Measurements from ENCODE around the gene CCSER1. TPM values are rescaled to one million over a fixed set of nuclear protein-coding genes. Genes with fewer than 3 reads are reported as not detected.

CCSER1 gene
- polyA plus RNA-seq, 3 donors = 0.09 to 0.75 (median 0.13) TPM

GRCh38 chr4:90425893-90426292 lies 298.7 kb downstream of the CCSER1 start:
- H3K27me3 ChIP-seq (ENCODE audit: control insufficient read depth in 2 of 2, insufficient read depth in 2 of 2, low read length in 2 of 2) = no peaks in the 10 kb centered on the region
- no peaks in the 10 kb centered on the region for H3K9me3 ChIP-seq (replicated peaks in 1 of 2; ENCODE audit: control insufficient read depth in 1 of 2, insufficient read depth in 1 of 2, low read length in 2 of 2)
- H3K27ac ChIP-seq (ENCODE audit: low read depth in 1 of 2, low read length in 2 of 2) = no peak overlapping the region
- no peaks in the 10 kb centered on the region for H3K36me3 ChIP-seq (replicated peaks in 1 of 2; ENCODE audit: control insufficient read depth in 1 of 2, insufficient read depth in 2 of 2, low read length in 2 of 2)
- no peak for TF ChIP-seq CTCF (IDR thresholded peaks at IDR 0.05)
- H4K20me1 ChIP-seq (ENCODE audit: insufficient read depth, low read length) = no peaks in the 10 kb centered on the region
- Mint-ChIP-seq H3K27me3 (ENCODE audit: low read depth in 3 of 3) (no peaks in the 10 kb centered on the region), H3K4me3 (no peak overlapping the region), H3K4me1 (no peaks in the 10 kb centered on the region), H3K9me3 (peaks cover 0 to 5% (median 0%) of the 10 kb centered on the region in 7 donors), H3K27ac (no peak overlapping the region), H3K36me3 (no peaks in the 10 kb centered on the region)
- no peak overlapping the region for H3K4me2 ChIP-seq (replicated peaks; ENCODE audit: extremely low read depth, low read length, poor library complexity, severe bottlenecking)
- 91% methylated on average over 4 of the region's 5 CpGs for WGBS (ENCODE audit: insufficient coverage)
- no peaks in the 10 kb centered on the region for H3K79me2 ChIP-seq (ENCODE audit: insufficient read depth, low read length)
- H2AFZ ChIP-seq (ENCODE audit: insufficient read depth, low read depth, low read length, poor library complexity, severe bottlenecking) = no peak overlapping the region
- H3K9ac ChIP-seq (ENCODE audit: insufficient read depth, low read length, poor library complexity, severe bottlenecking) = no peak overlapping the region
- H3K4me3 ChIP-seq (replicated peaks in 1 of 3; ENCODE audit: low read depth in 2 of 3, low read length in 3 of 3) = no peak overlapping the region
- no peak for DNase-seq
- intact Hi-C loops (cut with micrococcal nuclease) = no loop called here
- no peaks in the 10 kb centered on the region for H3K4me1 ChIP-seq (ENCODE audit: control insufficient read depth in 1 of 2, insufficient read depth in 2 of 2, low read length in 2 of 2)

- no peaks in the 10 kb centered on the region for H3K27me3 Mint-ChIP-seq (ENCODE audit: low read depth in 3 of 3)
- H3K4me3 Mint-ChIP-seq = no peak overlapping the region
- Histone ChIP-seq H3K4me2 (replicated peaks; ENCODE audit: extremely low read depth, low read length, poor library complexity, severe bottlenecking) (no peak overlapping the region), H4K20me1 (ENCODE audit: insufficient read depth, low read length) (no peaks in the 10 kb centered on the region), H2AFZ (ENCODE audit: insufficient read depth, low read depth, low read length, poor library complexity, severe bottlenecking) (no peak overlapping the region), H3K27ac (ENCODE audit: low read depth in 1 of 2, low read length in 2 of 2) (no peak overlapping the region), H3K9me3 (replicated peaks in 1 of 2; ENCODE audit: control insufficient read depth in 1 of 2, insufficient read depth in 1 of 2, low read length in 2 of 2) (peaks cover 0 to 4% of the 10 kb centered on the region in 2 donors), H3K4me1 (ENCODE audit: control insufficient read depth in 1 of 2, insufficient read depth in 2 of 2, low read length in 2 of 2) (no peaks in the 10 kb centered on the region), H3K4me3 (replicated peaks in 1 of 3; ENCODE audit: low read depth in 2 of 3, low read length in 3 of 3) (no peak overlapping the region), H3K36me3 (replicated peaks in 1 of 2; ENCODE audit: control insufficient read depth in 1 of 2, insufficient read depth in 2 of 2, low read length in 2 of 2) (no peaks in the 10 kb centered on the region), H3K79me2 (ENCODE audit: insufficient read depth, low read length) (no peaks in the 10 kb centered on the region), H3K27me3 (ENCODE audit: control insufficient read depth in 2 of 2, insufficient read depth in 2 of 2, low read length in 2 of 2) (no peaks in the 10 kb centered on the region), H3K9ac (ENCODE audit: insufficient read depth, low read length, poor library complexity, severe bottlenecking) (no peak overlapping the region)
- DNase-seq = no peak
- no peaks in the 10 kb centered on the region for H3K36me3 Mint-ChIP-seq
- TF ChIP-seq CTCF (IDR thresholded peaks at IDR 0.05) = no peak
- H3K9me3 Mint-ChIP-seq = peaks cover 0 to 8% (median 2%) of the 10 kb centered on the region in 7 donors
- intact Hi-C loops (cut with micrococcal nuclease) = no loop called here
- no peak overlapping the region for H3K27ac Mint-ChIP-seq
- H3K4me1 Mint-ChIP-seq = no peaks in the 10 kb centered on the region
Measured at GRCh38 chr4:90438522-90438921, 311.3 kb downstream of the CCSER1 start.

Measured in CD14-positive monocyte (primary cell).